K562 (cell line): Measurements from ENCODE around the gene TTLL11. TPM values are rescaled to one million over a fixed set of nuclear protein-coding genes. Genes with fewer than 3 reads are reported as not detected.

Experiments used
- ATAC-seq: fragments of 200-7000 bp; cut with Tn5 transposase; 3 replicates; pipeline ENCODE4 v1.9.1; 2020; ENCODE audit warnings: moderate library complexity
- BruUV-seq: library from RNA; stranded (reverse); fragments of 400-500 nt; replicated peaks from 2 replicates; lab custom pipeline; 2021; lab: Mats Ljungman, UMichigan
- CTCF ChIA-PET: fragments of 300-600 bp; formaldehyde crosslinking; extraction: SDS; loops from one replicate; lab custom pipeline; 2021; ENCODE audit warnings: low intra/inter-chr PET ratio; lab: Yijun Ruan, JAX
- POLR2A ChIA-PET: fragments of 300-600, 350-650 bp; sonication (Branson Sonifier 250); formaldehyde crosslinking; extraction: SDS; loops from one replicate; lab custom pipeline; 2021; ENCODE audit warnings: antibody characterized with exemption, inconsistent platforms; lab: Yijun Ruan, JAX
- DNase-seq, 4 experiments: peaks; one replicate each; pipeline versions ENCODE4 v3.0.0 to v3.0.0-alpha.2; 2011 to 2018; ENCODE audit warnings: low spot score in 3 of 4, mixed read lengths in 3 of 4; ENCODE audit errors: extremely low read depth in 1 of 4
- FAIRE-seq: peaks from 2 replicates; lab custom pipeline; 2011; peaks lifted over from hg19 to GRCh38; lab: Jason Lieb, UNC
- H2AFZ ChIP-seq: 2 replicates; pipeline ENCODE4 v1.6.0; 2011; ENCODE audit warnings: low read depth, low read length, control low read depth, inconsistent platforms
- H3K27ac ChIP-seq: fragments of 200-600 bp; 3 replicates; pipeline ENCODE4 v1.8.0; 2011; ENCODE audit warnings: low read depth, mild to moderate bottlenecking, control low read depth, inconsistent platforms, low read length, moderate library complexity, mixed read lengths; ENCODE audit errors: extremely low read depth
- H3K27me3 ChIP-seq, 2 experiments: fragments of 300-600 bp in 1 of 2; 2 replicates in 1 of 2; 3 replicates in 1 of 2; pipeline versions ENCODE4 v1.6.0 to v1.8.0; 2011; ENCODE audit warnings: inconsistent platforms in 2 of 2, low read length in 2 of 2, mild to moderate bottlenecking in 1 of 2, mixed read lengths in 1 of 2, moderate library complexity in 1 of 2; ENCODE audit not compliant: control insufficient read depth in 2 of 2, insufficient read depth in 2 of 2
- H3K36me3 ChIP-seq: fragments of 300-600 bp; 3 replicates; pipeline ENCODE4 v1.8.0; 2011; ENCODE audit warnings: mild to moderate bottlenecking, low read length, inconsistent platforms; ENCODE audit not compliant: control insufficient read depth, insufficient read depth
- H3K4me1 ChIP-seq, 2 experiments: fragments of 200-600 bp in 1 of 2; replicated peaks in 1 of 2; 2 replicates in 1 of 2; 3 replicates in 1 of 2; pipeline versions ENCODE4 v1.5.1 to v1.8.0; 2011; ENCODE audit warnings: inconsistent platforms in 2 of 2, low read length in 2 of 2, mild to moderate bottlenecking in 1 of 2, mixed read lengths in 1 of 2, moderate library complexity in 1 of 2; ENCODE audit not compliant: control insufficient read depth in 2 of 2, insufficient read depth in 2 of 2
- H3K4me2 ChIP-seq: 2 replicates; pipeline ENCODE4 v1.6.1; 2011; ENCODE audit warnings: low read length, control low read depth, inconsistent platforms, mixed read lengths; ENCODE audit not compliant: insufficient read depth
- H3K4me3 ChIP-seq: fragments of 200-600 bp; sonication (generic), shearing (Covaris generic); 2 replicates; pipeline ENCODE4 v1.5.1; 2016; ENCODE audit warnings: control low read depth, inconsistent platforms
- H3K79me2 ChIP-seq: fragments of 200-600 bp; 3 replicates; pipeline ENCODE4 v1.8.0; 2011; ENCODE audit warnings: low read length, inconsistent platforms; ENCODE audit not compliant: control insufficient read depth, insufficient read depth
- H3K9ac ChIP-seq, 2 experiments: 2 replicates each; pipeline versions ENCODE4 v1.6.0 to v1.6.1; 2011; ENCODE audit warnings: low read depth in 2 of 2, low read length in 2 of 2, control low read depth in 1 of 2, inconsistent platforms in 1 of 2, mild to moderate bottlenecking in 1 of 2, mixed read lengths in 1 of 2; ENCODE audit not compliant: insufficient read depth in 1 of 2
- H3K9me1 ChIP-seq: one replicate; pipeline ENCODE4 v1.6.0; 2011; ENCODE audit warnings: inconsistent platforms, mild to moderate bottlenecking, low read length, moderate library complexity; ENCODE audit not compliant: control insufficient read depth, insufficient read depth
- H3K9me3 ChIP-seq: replicated peaks from 2 replicates; pipeline ENCODE4 v1.5.1; 2011; ENCODE audit warnings: low read depth, low read length, inconsistent platforms; ENCODE audit not compliant: control insufficient read depth, insufficient read depth
- H4K20me1 ChIP-seq: replicated peaks from 2 replicates; pipeline ENCODE4 v1.6.1; 2011; ENCODE audit warnings: low read length, inconsistent platforms, mixed read lengths; ENCODE audit not compliant: control insufficient read depth, insufficient read depth
- CBX8 ChIP-seq: fragments of 200-600 bp; sonication (generic); IDR thresholded peaks from 2 replicates; pipeline ENCODE4 v1.6.1; 2012; ENCODE audit warnings: borderline replicate concordance, mixed run types, low read depth, mild to moderate bottlenecking, moderate library complexity, mixed read lengths, low read length, control low read depth, inconsistent platforms; ENCODE audit not compliant: poor library complexity, severe bottlenecking; ENCODE audit errors: extremely low read depth
- CSDE1 ChIP-seq, 2 experiments: fragments of 450-650 bp; IDR thresholded peaks; 2 replicates each; pipeline ENCODE4 v1.6.1; 2016; ENCODE audit warnings: mild to moderate bottlenecking in 1 of 2
- GTF2A2 ChIP-seq: IDR thresholded peaks from 2 replicates; pipeline ENCODE4 v1.6.1; 2016; ENCODE audit warnings: mild to moderate bottlenecking, missing genetic modification characterization, missing compliant biosample characterization
- KHSRP ChIP-seq: fragments of 450-650 bp; IDR thresholded peaks from 2 replicates; pipeline ENCODE4 v1.6.1; 2017
- NCOA6 ChIP-seq: fragments of 450-650 bp; IDR thresholded peaks from 2 replicates; pipeline ENCODE4 v1.6.1; 2017; ENCODE audit warnings: mild to moderate bottlenecking
- PHB ChIP-seq: fragments of 250-450 bp; sonication (Bioruptor Pico); IDR thresholded peaks from 2 replicates; pipeline ENCODE4 v1.5.0; 2021
- POLR3G ChIP-seq: IDR thresholded peaks from 2 replicates; pipeline ENCODE4 v1.6.1; 2011; ENCODE audit not compliant: insufficient read length, insufficient replicate concordance; ENCODE audit errors: extremely low read depth
- PTBP1 ChIP-seq: fragments of 200-400 bp; formaldehyde crosslinking; IDR thresholded peaks from 2 replicates; pipeline ENCODE4 v1.6.1; 2017; ENCODE audit warnings: low read depth, low read length
- PURB ChIP-seq: sonication (generic); formaldehyde crosslinking; IDR thresholded peaks from 2 replicates; pipeline ENCODE4 v1.9.0; 2021; ENCODE audit warnings: low read depth, mild to moderate bottlenecking, missing genetic modification reagents
- RBFOX2 ChIP-seq: fragments of 200-400 bp; formaldehyde crosslinking; IDR thresholded peaks from 2 replicates; pipeline ENCODE4 v1.6.1; 2017; ENCODE audit warnings: low read depth, mild to moderate bottlenecking, low read length, moderate library complexity
- RBM15 ChIP-seq: fragments of 200-400 bp; formaldehyde crosslinking; IDR thresholded peaks from 2 replicates; pipeline ENCODE4 v1.6.1; 2018; ENCODE audit warnings: mild to moderate bottlenecking, low read length, moderate library complexity; ENCODE audit not compliant: insufficient read depth
- ZNF175 ChIP-seq: fragments of 200-800 bp; sonication (Bioruptor generic); IDR thresholded peaks from 2 replicates; pipeline ENCODE4 v1.6.1; 2016; ENCODE audit warnings: low read depth, mild to moderate bottlenecking, missing genetic modification characterization, missing compliant biosample characterization
- ZNF311 ChIP-seq: fragments of 250-450 bp; sonication (Bioruptor Pico); IDR thresholded peaks from 2 replicates; pipeline ENCODE4 v1.4.0; 2020; ENCODE audit warnings: mild to moderate bottlenecking, moderate library complexity
- ZNF695 ChIP-seq: fragments of 450-650 bp; formaldehyde crosslinking; IDR thresholded peaks from 2 replicates; pipeline ENCODE4 v1.4.0; 2020; ENCODE audit warnings: mild to moderate bottlenecking, moderate library complexity
- WGBS: fragments of 100-300 bp; shearing (Covaris generic); methylation state at CpG from one replicate; pipeline ENCODE4 v1.1.6; 2016; ENCODE audit warnings: low coverage, mixed read lengths; ENCODE audit not compliant: insufficient coverage; ENCODE audit errors: missing lambda C conversion rate; 5-methylcytosine and 5-hydroxymethylcytosine counted together
- in situ Hi-C: fragments of 300-500 bp; cut with MboI; formaldehyde crosslinking; loops from 4 replicates; pipeline ENCODE4 v1.15.0; 2018; ENCODE audit warnings: inconsistent platforms, mixed read lengths
- intact Hi-C: fragments of 100-400 bp; cut with micrococcal nuclease; formaldehyde crosslinking; loops from 2 replicates; pipeline ENCODE4 v1.14.2; 2022
- polyA plus RNA-seq, 8 experiments: library from polyadenylated mRNA; depleted of rRNA in 4 of 8; stranded (reverse) in 5 of 8; unstranded in 3 of 8; fragments of >200 nt; fragmentation: Nextera tagmentation in 2 of 8; fragmentation: Illumina TruSeq in 1 of 8; extraction: Ambion mirVana in 2 of 8; extraction: Trizol in 1 of 8; gene quantifications; 2 replicates each; pipeline versions ENCODE4 v1.2.1 to v1.2.3, GENCODE V29; 2011 to 2014; ENCODE audit warnings: inconsistent platforms in 1 of 8, missing spikeins in 1 of 8
- total RNA-seq, 7 experiments: library from RNA; depleted of rRNA in 6 of 7; stranded (reverse); fragments of >200 nt in 6 of 7; fragmentation: Illumina TruSeq in 2 of 7; extraction: Trizol in 2 of 7; gene quantifications; 2 replicates each; pipeline versions ENCODE4 v1.2.1 to v1.2.3, GENCODE V29; 2011 to 2021; ENCODE audit warnings: low replicate concordance in 1 of 7
- TF ChIP-seq, protein P1 (sequence below): fragments of 250-450 bp; sonication (Bioruptor Pico); IDR thresholded peaks from 2 replicates; pipeline ENCODE4 v1.4.0; 2020; ENCODE audit warnings: mild to moderate bottlenecking, moderate library complexity
- TF ChIP-seq, protein P2 (sequence below), 2 experiments: IDR thresholded peaks; 2 replicates each; pipeline ENCODE4 v1.6.1; 2011; ENCODE audit warnings: borderline replicate concordance in 1 of 2, control low read depth in 1 of 2, low read depth in 1 of 2, low read length in 1 of 2, mild to moderate bottlenecking in 1 of 2, mixed read lengths in 1 of 2, moderate library complexity in 1 of 2; ENCODE audit not compliant: insufficient read depth in 1 of 2, insufficient read length in 1 of 2, poor library complexity in 1 of 2, severe bottlenecking in 1 of 2; ENCODE audit errors: extremely low read depth in 1 of 2

The TTLL11 gene
- total and polyA plus RNA-seq, 9 of the 15 experiments (the other 6 are each of a cell fraction or from before 2014, with no cell fraction given): 0.83 to 4.4 (median 2.7) TPM

DNA sequence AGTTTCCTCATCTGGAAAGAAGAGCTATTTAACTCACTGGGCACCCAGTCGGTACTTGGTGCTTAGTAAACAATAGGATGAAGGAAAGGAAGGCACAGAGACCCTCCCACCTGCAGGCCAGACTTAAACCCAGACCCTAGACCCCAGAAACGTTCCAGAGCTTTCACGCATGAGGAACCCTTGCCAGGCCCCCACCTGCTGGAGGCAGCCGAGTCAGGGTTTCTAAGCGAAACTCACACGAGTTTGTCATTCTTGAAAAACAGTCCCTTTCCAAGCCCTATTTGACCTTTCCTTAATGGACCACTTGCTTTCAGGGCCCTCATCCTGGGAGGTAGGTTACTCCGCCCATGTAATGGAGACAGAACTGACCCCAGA, 35.8 kb upstream of the TTLL11 start:
- WGBS: 15% methylated on average over 6 of the region's 7 CpGs
- H3K4me2 ChIP-seq: no peak overlapping the region
- H3K9me1 ChIP-seq: no peaks in the 10 kb centered on the region
- H3K9ac ChIP-seq: no peak overlapping the region
- H3K4me3 ChIP-seq: no peak overlapping the region
- H4K20me1 ChIP-seq: peaks cover 18% of the 10 kb centered on the region; the same call in 1 of the 2 replicates
- POLR2A ChIA-PET: interaction anchor here (0.7 to 1.6 kb wide), 2 partner anchors 216 to 758 kb away, joined by 3 read pairs; no protein-coding TSS in a partner anchor
- ATAC-seq (no peak), DNase-seq (no peak), FAIRE-seq (no peak)
- H3K27ac ChIP-seq: no peak overlapping the region
- in situ Hi-C loops: loop anchor here (10.0 kb wide), 1 partner anchor 686 kb away; no protein-coding TSS in a partner anchor
- CTCF ChIA-PET: interaction anchor here (0.7 kb wide), 1 partner anchor 222 kb away, joined by 3 read pairs; no protein-coding TSS in a partner anchor
- H2AFZ ChIP-seq: no peak overlapping the region
- H3K9me3 ChIP-seq: no peaks in the 10 kb centered on the region
- no peaks in the 10 kb centered on the region for H3K79me2 ChIP-seq
- peaks cover 0 to 35% of the 10 kb centered on the region in 2 experiments; a peak in 4 of 5 replicates for H3K27me3 ChIP-seq
- TF ChIP-seq ZNF311 (CRISPR knock-in tag) (no peak), CSDE1 (IDR thresholded peaks at IDR 0.05) (no peak), PURB (CRISPR knock-in tag) (no peak), RBM15 (no peak), GTF2A2 (tag) (no peak), ZNF695 (CRISPR knock-in tag) (no peak), PHB (no peak), CBX8 (no peak), POLR3G (no peak), ZNF175 (CRISPR knock-in tag) (no peak), PTBP1 (no peak), KHSRP (no peak), RBFOX2 (no peak), NCOA6 (no peak)
- TF ChIP-seq, protein P1, sequence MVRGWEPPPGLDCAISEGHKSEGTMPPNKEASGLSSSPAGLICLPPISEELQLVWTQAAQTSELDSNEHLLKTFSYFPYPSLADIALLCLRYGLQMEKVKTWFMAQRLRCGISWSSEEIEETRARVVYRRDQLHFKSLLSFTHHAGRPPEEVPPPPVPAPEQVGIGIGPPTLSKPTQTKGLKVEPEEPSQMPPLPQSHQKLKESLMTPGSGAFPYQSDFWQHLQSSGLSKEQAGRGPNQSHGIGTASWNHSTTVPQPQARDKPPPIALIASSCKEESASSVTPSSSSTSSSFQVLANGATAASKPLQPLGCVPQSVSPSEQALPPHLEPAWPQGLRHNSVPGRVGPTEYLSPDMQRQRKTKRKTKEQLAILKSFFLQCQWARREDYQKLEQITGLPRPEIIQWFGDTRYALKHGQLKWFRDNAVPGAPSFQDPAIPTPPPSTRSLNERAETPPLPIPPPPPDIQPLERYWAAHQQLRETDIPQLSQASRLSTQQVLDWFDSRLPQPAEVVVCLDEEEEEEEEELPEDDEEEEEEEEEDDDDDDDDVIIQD: no peak
- TF ChIP-seq, protein P2, sequence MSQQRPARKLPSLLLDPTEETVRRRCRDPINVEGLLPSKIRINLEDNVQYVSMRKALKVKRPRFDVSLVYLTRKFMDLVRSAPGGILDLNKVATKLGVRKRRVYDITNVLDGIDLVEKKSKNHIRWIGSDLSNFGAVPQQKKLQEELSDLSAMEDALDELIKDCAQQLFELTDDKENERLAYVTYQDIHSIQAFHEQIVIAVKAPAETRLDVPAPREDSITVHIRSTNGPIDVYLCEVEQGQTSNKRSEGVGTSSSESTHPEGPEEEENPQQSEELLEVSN (IDR thresholded peaks at IDR 0.05; ENCODE audit: borderline replicate concordance in 1 of 2, extremely low read depth in 1 of 2, insufficient read depth in 1 of 2, insufficient read length in 1 of 2, low read depth in 1 of 2, low read length in 1 of 2, poor library complexity in 1 of 2, severe bottlenecking in 1 of 2): no peak
- H3K4me1 ChIP-seq: peaks cover 0 to 36% of the 10 kb centered on the region in 2 experiments; a peak in 3 of 5 replicates
- BruUV-seq: no TSS peak
- no peaks in the 10 kb centered on the region for H3K36me3 ChIP-seq
- intact Hi-C loops: no loop called here
